CD4-positive, alpha-beta T cell treated with Interleukin-4 for 4 hours (primary cell): Measurements from ENCODE around the gene BPNT1.
"Not testable (repeated sequence)": the region's sequence is repeated elsewhere in the genome, so short reads cannot be mapped to it uniquely, and the experiment has no call there.

Experiments
- DNase-seq: peaks from one replicate; pipeline ENCODE4 v3.0.0-alpha.2; 2020

Gene BPNT1

GRCh38 chr1:220076861-220077762 lies 12.5 kb downstream of the BPNT1 start:
- DNase-seq, result no peak

GRCh38 chr1:220067269-220068204 lies 22.1 kb downstream of the BPNT1 start:
- no peak for DNase-seq

GRCh38 chr1:220062629-220063028 lies 27.0 kb downstream of the BPNT1 start:
- DNase-seq, result no peak

GRCh38 chr1:220060876-220061275 lies 28.7 kb downstream of the BPNT1 start:
- DNase-seq, result no peak

- peak; percentile 35 for DNase-seq
These were observed 33.2 kb downstream of the BPNT1 start for GRCh38 chr1:220056374-220056773.

- DNase-seq, result peak; percentile 98
These were observed 43.3 kb downstream of the BPNT1 start, which contains the start of gene EPRS1 for GRCh38 chr1:220046052-220046930. EPRS1 (minus strand) TSS chr1:220046505; CDS start chr1:220046388, 117 bp downstream.

- peak; percentile 29 for DNase-seq
These were observed 44.1 kb downstream of the BPNT1 start for GRCh38 chr1:220045356-220046051.

GRCh38 chr1:220044678-220045355 lies 44.8 kb downstream of the BPNT1 start:
- no peak for DNase-seq

GRCh38 chr1:220043646-220044045 lies 45.9 kb downstream of the BPNT1 start:
- DNase-seq, result no peak

GRCh38 chr1:220040028-220040596 lies 49.5 kb downstream of the BPNT1 start:
- DNase-seq, result no peak

- DNase-seq, result no peak
These were observed 50.9 kb downstream of the BPNT1 start for GRCh38 chr1:220038640-220039039.

- DNase-seq, result not testable (repeated sequence)
These were observed 51.8 kb downstream of the BPNT1 start for GRCh38 chr1:220037810-220038209.

GRCh38 chr1:220032911-220033310 lies 56.7 kb downstream of the BPNT1 start:
- DNase-seq, result no peak

- no peak for DNase-seq
These were observed 58.3 kb downstream of the BPNT1 start for GRCh38 chr1:220031287-220031686.

- no peak for DNase-seq
These were observed 61.2 kb downstream of the BPNT1 start for GRCh38 chr1:220028346-220028895.

GRCh38 chr1:220019071-220019470 lies 70.5 kb downstream of the BPNT1 start:
- DNase-seq, result no peak

- DNase-seq, result no peak
These were observed 76.1 kb downstream of the BPNT1 start for GRCh38 chr1:220013497-220013896.

GRCh38 chr1:220012259-220012658 lies 77.3 kb downstream of the BPNT1 start:
- DNase-seq, result no peak

- no peak for DNase-seq
These were observed 78.0 kb downstream of the BPNT1 start for GRCh38 chr1:220011620-220012019.
